RWPE2 (cell line): ENCODE measurements around the gene MCOLN3.

Experiments
- ATAC-seq: fragments of 200-7000 bp; cut with Tn5 transposase; 3 replicates; pipeline ENCODE4 v1.9.1; 2021; ENCODE audit warnings: low read depth
- DNase-seq: peaks from one replicate; pipeline ENCODE4 v3.0.0-alpha.2; 2020; ENCODE audit warnings: low spot score
- H3K27ac ChIP-seq: fragments of 450-650 bp; 2 replicates; pipeline ENCODE4 v1.5.1; 2017; ENCODE audit warnings: mild to moderate bottlenecking; ENCODE audit not compliant: poor library complexity, severe bottlenecking
- H3K27me3 ChIP-seq: fragments of 250-450 bp; sonication (Bioruptor Pico); 2 replicates; pipeline ENCODE4 v1.5.1; 2021; ENCODE audit warnings: mild to moderate bottlenecking, moderate library complexity; ENCODE audit not compliant: insufficient read depth, poor library complexity, severe bottlenecking
- H3K36me3 ChIP-seq: fragments of 250-450 bp; sonication (Bioruptor Pico); 2 replicates; pipeline ENCODE4 v1.5.1; 2020; ENCODE audit warnings: low read depth, mild to moderate bottlenecking, moderate library complexity
- H3K4me1 ChIP-seq: fragments of 250-450 bp; sonication (Bioruptor Pico); 2 replicates; pipeline ENCODE4 v1.5.1; 2021; ENCODE audit warnings: mild to moderate bottlenecking, moderate library complexity; ENCODE audit not compliant: insufficient read depth, poor library complexity, severe bottlenecking
- H3K4me3 ChIP-seq: fragments of 250-450 bp; sonication (Bioruptor Pico); 2 replicates; pipeline ENCODE4 v1.5.1; 2021; ENCODE audit warnings: mild to moderate bottlenecking, moderate library complexity; ENCODE audit not compliant: severe bottlenecking
- H3K9me3 ChIP-seq: fragments of 250-450 bp; sonication (Bioruptor Pico); 2 replicates; pipeline ENCODE4 v1.5.1; 2021; ENCODE audit warnings: mild to moderate bottlenecking, moderate library complexity; ENCODE audit not compliant: severe bottlenecking
- CTCF ChIP-seq: fragments of 450-650 bp; IDR thresholded peaks from one replicate; pipeline ENCODE4 v1.5.1; 2017; ENCODE audit warnings: mild to moderate bottlenecking, moderate library complexity; ENCODE audit not compliant: poor library complexity, severe bottlenecking

MCOLN3 gene

GRCh38 chr1:85088408-85088784 lies 40.1 kb upstream of the MCOLN3 start:
- ATAC-seq (no peak), DNase-seq (no peak)
- Histone ChIP-seq H3K27me3 (no peaks in the 10 kb centered on the region), H3K4me1 (peaks cover 7% of the 10 kb centered on the region), H3K4me3 (no peak overlapping the region), H3K27ac (peak overlapping the region; percentile 41), H3K9me3 (no peaks in the 10 kb centered on the region), H3K36me3 (no peaks in the 10 kb centered on the region)
- TF ChIP-seq CTCF: no peak

GRCh38 chr1:85087659-85088407 lies 39.5 kb upstream of the MCOLN3 start:
- peak overlapping the region; percentile 41 for H3K27ac ChIP-seq
- H3K9me3 ChIP-seq: no peaks in the 10 kb centered on the region
- H3K4me3 ChIP-seq: no peak overlapping the region
- TF ChIP-seq CTCF: no peak
- no peaks in the 10 kb centered on the region for H3K36me3 ChIP-seq
- H3K27me3 ChIP-seq: no peaks in the 10 kb centered on the region
- DNase-seq (no peak), ATAC-seq (peak; percentile 41; the same call in 2 of the 3 replicates)
- peaks cover 7% of the 10 kb centered on the region for H3K4me1 ChIP-seq

GRCh38 chr1:85085417-85085816 lies 37.1 kb upstream of the MCOLN3 start:
- ATAC-seq (no peak), DNase-seq (no peak)
- H3K4me3 ChIP-seq: no peak overlapping the region
- no peaks in the 10 kb centered on the region for H3K27me3 ChIP-seq
- H3K4me1 ChIP-seq: peaks cover 7% of the 10 kb centered on the region
- H3K27ac ChIP-seq: no peak overlapping the region
- H3K36me3 ChIP-seq: no peaks in the 10 kb centered on the region
- no peak for TF ChIP-seq CTCF
- no peaks in the 10 kb centered on the region for H3K9me3 ChIP-seq

GRCh38 chr1:85078903-85079302 lies 30.6 kb upstream of the MCOLN3 start:
- no peak overlapping the region for H3K4me3 ChIP-seq
- peak; percentile 33 for TF ChIP-seq CTCF
- H3K36me3 ChIP-seq: no peaks in the 10 kb centered on the region
- DNase-seq (no peak), ATAC-seq (peak; percentile 49; the same call in 1 of the 3 replicates)
- no peaks in the 10 kb centered on the region for H3K27me3 ChIP-seq
- no peak overlapping the region for H3K27ac ChIP-seq
- no peaks in the 10 kb centered on the region for H3K9me3 ChIP-seq
- H3K4me1 ChIP-seq: no peaks in the 10 kb centered on the region

- no peak overlapping the region for H3K27ac ChIP-seq
- no peaks in the 10 kb centered on the region for H3K36me3 ChIP-seq
- no peaks in the 10 kb centered on the region for H3K9me3 ChIP-seq
Measured at GRCh38 chr1:85074365-85074964, 26.2 kb upstream of the MCOLN3 start.

More at GRCh38 chr1:85074365-85074964, 26.2 kb upstream of the MCOLN3 start:
- no peaks in the 10 kb centered on the region for H3K4me1 ChIP-seq
- no peak for DNase-seq
- no peak for TF ChIP-seq CTCF
- H3K4me3 ChIP-seq: no peak overlapping the region
- no peaks in the 10 kb centered on the region for H3K27me3 ChIP-seq
- no peak for ATAC-seq
